GM18909 (cell line): ENCODE results near the gene LRRC3.

ENCODE experiments used
- ATAC-seq: cut with Tn5 transposase; IDR thresholded peaks from one replicate; pipeline ENCODE4 v1.9.1; 2021; ENCODE audit warnings: mild to moderate bottlenecking; ENCODE audit not compliant: unreplicated experiment, poor library complexity

The LRRC3 gene

GRCh38 chr21:44437696-44438431, 17.4 kb upstream of the LRRC3 start:
- ATAC-seq = no peak

GRCh38 chr21:44438531-44439210, 16.6 kb upstream of the LRRC3 start:
- ATAC-seq = no peak

- ATAC-seq = no peak
These were observed 16.1 kb upstream of the LRRC3 start for GRCh38 chr21:44439211-44439600.

- ATAC-seq = no peak
These were observed 14.9 kb upstream of the LRRC3 start for GRCh38 chr21:44440241-44441040.

GRCh38 chr21:44441041-44441400, 14.3 kb upstream of the LRRC3 start:
- no peak for ATAC-seq

GRCh38 chr21:44441581-44442265, 13.6 kb upstream of the LRRC3 start:
- no peak for ATAC-seq

- no peak for ATAC-seq
These were observed 12.8 kb upstream of the LRRC3 start for GRCh38 chr21:44442266-44443125.

GRCh38 chr21:44443291-44443890, 11.9 kb upstream of the LRRC3 start:
- no peak for ATAC-seq

GRCh38 chr21:44443891-44444285, 11.4 kb upstream of the LRRC3 start:
- ATAC-seq = no peak

- ATAC-seq = no peak
These were observed 10.9 kb upstream of the LRRC3 start for GRCh38 chr21:44444286-44444931.

- ATAC-seq = no peak
These were observed 10.0 kb upstream of the LRRC3 start for GRCh38 chr21:44445145-44445812.

GRCh38 chr21:44448651-44449131, 6.6 kb upstream of the LRRC3 start:
- ATAC-seq = no peak

- no peak for ATAC-seq
These were observed 5.6 kb upstream of the LRRC3 start for GRCh38 chr21:44449473-44450363.

- no peak for ATAC-seq
These were observed 4.9 kb upstream of the LRRC3 start for GRCh38 chr21:44450402-44450801.

- no peak for ATAC-seq
These were observed 4.3 kb upstream of the LRRC3 start for GRCh38 chr21:44450999-44451398.

GRCh38 chr21:44453120-44453519, 2.2 kb upstream of the LRRC3 start:
- ATAC-seq = no peak

GRCh38 chr21:44454058-44454457, 1.3 kb upstream of the LRRC3 start:
- no peak for ATAC-seq
